Large intestine (tissue), 3 donors: ENCODE results near the gene ZNF71. TPM values are rescaled to one million over a fixed set of nuclear protein-coding genes. Genes with fewer than 3 reads are reported as not detected.
A peak's percentile ranks its signal among the peaks of the same experiment; 100 is the strongest.
"Not testable (repeated sequence)": the region's sequence is repeated elsewhere in the genome, so short reads cannot be mapped to it uniquely, and the experiment has no call there.

ENCODE experiments used
- DNase-seq, 2 donors: peaks; one replicate each; pipeline versions ENCODE4 v3.0.0 to v3.0.0-alpha.2; 2013
- H3K27ac ChIP-seq: one replicate; pipeline ENCODE4 v1.5.1; 2013; ENCODE audit warnings: low read length
- H3K27me3 ChIP-seq: 2 replicates; pipeline ENCODE4 v1.6.1; 2013; ENCODE audit warnings: low read length; ENCODE audit not compliant: control insufficient read depth, insufficient read depth
- H3K36me3 ChIP-seq: 2 replicates; pipeline ENCODE4 v1.6.1; 2013; ENCODE audit warnings: low read length; ENCODE audit not compliant: control insufficient read depth, insufficient read depth
- H3K4me1 ChIP-seq: one replicate; pipeline ENCODE4 v1.6.1; 2013; ENCODE audit warnings: low read length; ENCODE audit not compliant: control insufficient read depth, insufficient read depth
- H3K4me3 ChIP-seq: one replicate; pipeline ENCODE4 v1.5.1; 2013; ENCODE audit warnings: low read length
- H3K9me3 ChIP-seq: one replicate; pipeline ENCODE4 v1.6.1; 2013; ENCODE audit warnings: mild to moderate bottlenecking, low read depth, low read length, moderate library complexity; ENCODE audit not compliant: control insufficient read depth
- WGBS: methylation state at CpG from one replicate; pipeline ENCODE4 v1.1.5; 2013; ENCODE audit warnings: low lambda C conversion rate; ENCODE audit not compliant: insufficient coverage; 5-methylcytosine and 5-hydroxymethylcytosine counted together
- polyA plus RNA-seq: library from polyadenylated mRNA; unstranded; fragments of 120-200 nt; gene quantifications from one replicate; pipeline ENCODE4 v1.2.1, GENCODE V29; 2013

Gene ZNF71
- polyA plus RNA-seq, 1 donor, result 4.1 TPM

GRCh38 chr19:56671613-56671994 is 76.5 kb downstream of the ZNF71 start, which contains the start of gene ZNF835:
Gene ZNF835 (minus strand): TSS chr19:56671757. CDS start chr19:56665198, 6,559 bp downstream.
- no peaks in the 10 kb centered on the region for H3K36me3 ChIP-seq
- peak within 1 kb of the TSS; percentile 59 for H3K4me3 ChIP-seq
- H3K27me3 ChIP-seq, result no peaks in the 10 kb centered on the region
- no CpG with 5 or more reads among the region's 32 CpGs for WGBS
- peaks cover 11% of the 10 kb centered on the region for H3K9me3 ChIP-seq
- no peak within 1 kb of the TSS for H3K27ac ChIP-seq
- no peaks in the 10 kb centered on the region for H3K4me1 ChIP-seq
- peak; percentile 90 to 91 for DNase-seq

- WGBS, result 80% methylated on average over 1 of the region's 2 CpGs
- H3K9me3 ChIP-seq, result peaks cover 11% of the 10 kb centered on the region
Observed at GRCh38 chr19:56672610-56673009, 77.5 kb downstream of the ZNF71 start.

More at GRCh38 chr19:56672610-56673009, 77.5 kb downstream of the ZNF71 start:
- not testable (repeated sequence) for H3K4me1 ChIP-seq, H3K27me3 ChIP-seq, H3K27ac ChIP-seq, H3K36me3 ChIP-seq, DNase-seq, H3K4me3 ChIP-seq

Other genes with a start within 250 kb of the ZNF71 start
- 6.6 TPM for gene ZNF582, start 201.8 kb upstream of the ZNF71 start, polyA plus RNA-seq
- gene ZNF583, start 191.0 kb upstream of the ZNF71 start, polyA plus RNA-seq, result 6.0 TPM
- gene ZNF667, start 118.0 kb upstream of the ZNF71 start, polyA plus RNA-seq, result 9.0 TPM
- 11.7 TPM for gene ZNF471, start 87.4 kb upstream of the ZNF71 start, polyA plus RNA-seq
- gene ZFP28, start 56.4 kb upstream of the ZNF71 start, polyA plus RNA-seq, result 7.9 TPM
- 8.7 TPM for gene ZNF470, start 27.8 kb upstream of the ZNF71 start, polyA plus RNA-seq
- 0.97 TPM for gene SMIM17, start 47.9 kb downstream of the ZNF71 start, polyA plus RNA-seq
- gene ZNF835, start 76.5 kb downstream of the ZNF71 start, polyA plus RNA-seq, result 2.8 TPM
- gene PEG3, start 245.4 kb downstream of the ZNF71 start, polyA plus RNA-seq, result 24.4 TPM
- 1.3 TPM for gene ZIM2, start 245.4 kb downstream of the ZNF71 start, polyA plus RNA-seq